ENCODE data around the gene ARHGEF4.

DNA sequence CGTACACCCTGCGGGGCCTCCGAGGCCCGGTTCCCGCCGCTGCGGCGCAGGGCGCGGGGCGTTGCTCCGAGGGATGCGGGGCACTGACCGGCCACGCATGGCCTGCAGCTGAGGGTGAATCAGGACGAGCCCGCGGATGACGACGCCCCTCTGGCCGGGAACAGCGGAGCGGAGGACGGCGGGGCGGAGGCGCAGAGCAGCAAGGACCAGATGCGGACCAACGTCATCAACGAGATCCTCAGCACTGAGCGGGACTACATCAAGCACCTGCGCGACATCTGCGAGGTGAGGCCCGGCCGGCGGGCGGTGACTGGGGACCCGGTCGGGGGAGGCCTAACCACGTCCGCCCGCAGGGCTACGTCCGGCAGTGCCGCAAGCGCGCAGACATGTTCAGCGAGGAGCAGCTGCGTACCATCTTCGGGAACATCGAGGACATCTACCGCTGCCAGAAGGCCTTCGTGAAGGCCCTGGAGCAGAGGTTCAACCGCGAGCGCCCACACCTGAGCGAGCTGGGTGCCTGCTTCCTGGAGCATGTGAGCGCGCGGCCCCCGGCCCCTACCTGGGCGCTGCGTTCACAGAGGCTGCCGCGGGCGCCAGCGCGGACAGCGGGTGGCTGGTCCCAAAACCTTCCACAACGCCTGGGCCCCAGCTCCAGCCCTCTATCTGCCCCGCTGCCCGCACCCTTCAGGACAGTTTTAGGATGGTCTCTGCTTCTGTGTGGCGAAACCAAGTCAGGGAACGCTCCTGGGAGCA, 203.4 kb downstream of the ARHGEF4 start:
- no peak for TF ChIP-seq EZH2 (IDR thresholded peaks at IDR 0.05; ENCODE audit: low read depth)
- TF ChIP-seq, protein P1, sequence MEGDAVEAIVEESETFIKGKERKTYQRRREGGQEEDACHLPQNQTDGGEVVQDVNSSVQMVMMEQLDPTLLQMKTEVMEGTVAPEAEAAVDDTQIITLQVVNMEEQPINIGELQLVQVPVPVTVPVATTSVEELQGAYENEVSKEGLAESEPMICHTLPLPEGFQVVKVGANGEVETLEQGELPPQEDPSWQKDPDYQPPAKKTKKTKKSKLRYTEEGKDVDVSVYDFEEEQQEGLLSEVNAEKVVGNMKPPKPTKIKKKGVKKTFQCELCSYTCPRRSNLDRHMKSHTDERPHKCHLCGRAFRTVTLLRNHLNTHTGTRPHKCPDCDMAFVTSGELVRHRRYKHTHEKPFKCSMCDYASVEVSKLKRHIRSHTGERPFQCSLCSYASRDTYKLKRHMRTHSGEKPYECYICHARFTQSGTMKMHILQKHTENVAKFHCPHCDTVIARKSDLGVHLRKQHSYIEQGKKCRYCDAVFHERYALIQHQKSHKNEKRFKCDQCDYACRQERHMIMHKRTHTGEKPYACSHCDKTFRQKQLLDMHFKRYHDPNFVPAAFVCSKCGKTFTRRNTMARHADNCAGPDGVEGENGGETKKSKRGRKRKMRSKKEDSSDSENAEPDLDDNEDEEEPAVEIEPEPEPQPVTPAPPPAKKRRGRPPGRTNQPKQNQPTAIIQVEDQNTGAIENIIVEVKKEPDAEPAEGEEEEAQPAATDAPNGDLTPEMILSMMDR (conservative IDR thresholded peaks at IDR 0.05) = no peak
